GM12865 (cell line): ENCODE data around the gene IZUMO4.
"Not testable (repeated sequence)": the region's sequence is repeated elsewhere in the genome, so short reads cannot be mapped to it uniquely, and the experiment has no call there.

ENCODE experiments used
- DNase-seq: peaks from one replicate; pipeline ENCODE4 v3.0.0; 2010; ENCODE audit warnings: low read depth
- H3K4me3 ChIP-seq: 2 replicates; pipeline ENCODE4 v1.5.1; 2011; ENCODE audit warnings: mild to moderate bottlenecking, low read depth, low read length, control low read depth
- CTCF ChIP-seq: IDR thresholded peaks from 2 replicates; pipeline ENCODE4 v1.5.1; 2011; ENCODE audit warnings: low read length, control low read depth, low read depth, inconsistent platforms; ENCODE audit not compliant: insufficient read depth; ENCODE audit errors: missing control alignments

IZUMO4 gene

GRCh38 chr19:2121416-2122051 is 24.8 kb downstream of the IZUMO4 start:
- no peak for DNase-seq
- no peak overlapping the region for H3K4me3 ChIP-seq
- no peak for TF ChIP-seq CTCF

GRCh38 chr19:2122251-2122650 is 25.5 kb downstream of the IZUMO4 start:
- DNase-seq = no peak
- TF ChIP-seq CTCF = no peak
- H3K4me3 ChIP-seq = no peak overlapping the region

GRCh38 chr19:2122982-2123381 is 26.3 kb downstream of the IZUMO4 start:
- no peak for DNase-seq
- no peak for TF ChIP-seq CTCF
- no peak overlapping the region for H3K4me3 ChIP-seq

- DNase-seq = no peak
- no peak overlapping the region for H3K4me3 ChIP-seq
- no peak for TF ChIP-seq CTCF
Measured at GRCh38 chr19:2123682-2124387, 27.1 kb downstream of the IZUMO4 start.

GRCh38 chr19:2126879-2127518 is 30.3 kb downstream of the IZUMO4 start:
- no peak for TF ChIP-seq CTCF
- DNase-seq = no peak
- no peak overlapping the region for H3K4me3 ChIP-seq

GRCh38 chr19:2127758-2128157 is 31.0 kb downstream of the IZUMO4 start:
- no peak for DNase-seq
- TF ChIP-seq CTCF = no peak
- H3K4me3 ChIP-seq = no peak overlapping the region

GRCh38 chr19:2128252-2128651 is 31.5 kb downstream of the IZUMO4 start:
- H3K4me3 ChIP-seq, DNase-seq: not testable (repeated sequence)
